ENCODE results near the gene KCNC1. TPM values are rescaled to one million over a fixed set of nuclear protein-coding genes. Genes with fewer than 3 reads are reported as not detected.

KCNC1 gene
- total RNA-seq, 2 donors from 2014 or later, result not detected

- H3K27me3 ChIP-seq, result no peaks in the 10 kb centered on the region
- H3K36me3 ChIP-seq, result no peaks in the 10 kb centered on the region
- no peak for TF ChIP-seq CTCF (IDR thresholded peaks at IDR 0.05)
- DNase-seq (ENCODE audit: low spot score), result no peak
- no peaks in the 10 kb centered on the region for H3K4me1 ChIP-seq
- H3K27ac ChIP-seq, result no peak overlapping the region
- H3K9me3 ChIP-seq, result peaks cover 0 to 8% of the 10 kb centered on the region in 2 donors
- H3K4me3 ChIP-seq, result no peak overlapping the region
Observed at GRCh38 chr11:17755891-17756290, 21.3 kb downstream of the KCNC1 start.

GRCh38 chr11:17760102-17761029 lies 25.8 kb downstream of the KCNC1 start:
- peak; percentile 30 to 72 for TF ChIP-seq CTCF (IDR thresholded peaks at IDR 0.05)
- Histone ChIP-seq H3K4me3 (no peak overlapping the region), H3K27ac (no peak overlapping the region), H3K4me1 (no peaks in the 10 kb centered on the region), H3K36me3 (no peaks in the 10 kb centered on the region), H3K9me3 (peaks cover 0 to 8% of the 10 kb centered on the region in 2 donors), H3K27me3 (no peaks in the 10 kb centered on the region)
- no peak for DNase-seq (ENCODE audit: low spot score)

- no peak for DNase-seq (ENCODE audit: low spot score)
- H3K27ac ChIP-seq, result no peak overlapping the region
- no peak for TF ChIP-seq CTCF (IDR thresholded peaks at IDR 0.05)
- no peaks in the 10 kb centered on the region for H3K27me3 ChIP-seq
- H3K9me3 ChIP-seq, result peaks cover 0 to 8% of the 10 kb centered on the region in 2 donors
- H3K36me3 ChIP-seq, result no peaks in the 10 kb centered on the region
- no peaks in the 10 kb centered on the region for H3K4me1 ChIP-seq
- no peak overlapping the region for H3K4me3 ChIP-seq
Observed at GRCh38 chr11:17762309-17762974, 27.9 kb downstream of the KCNC1 start.

GRCh38 chr11:17763244-17763643 lies 28.7 kb downstream of the KCNC1 start:
- no peak for DNase-seq (ENCODE audit: low spot score)

GRCh38 chr11:17763703-17764102 lies 29.1 kb downstream of the KCNC1 start:
- Histone ChIP-seq H3K36me3 (no peaks in the 10 kb centered on the region), H3K4me3 (no peak overlapping the region), H3K27ac (no peak overlapping the region), H3K27me3 (no peaks in the 10 kb centered on the region), H3K4me1 (no peaks in the 10 kb centered on the region), H3K9me3 (peaks cover 0 to 3% of the 10 kb centered on the region in 2 donors)
- no peak for TF ChIP-seq CTCF (IDR thresholded peaks at IDR 0.05)
- DNase-seq (ENCODE audit: low spot score), result no peak

More at GRCh38 chr11:17763244-17763643, 28.7 kb downstream of the KCNC1 start:
- no peak overlapping the region for H3K4me3 ChIP-seq
- H3K9me3 ChIP-seq, result peaks cover 0 to 8% of the 10 kb centered on the region in 2 donors
- no peak overlapping the region for H3K27ac ChIP-seq
- no peaks in the 10 kb centered on the region for H3K27me3 ChIP-seq
- no peaks in the 10 kb centered on the region for H3K4me1 ChIP-seq
- no peak for TF ChIP-seq CTCF (IDR thresholded peaks at IDR 0.05)
- no peaks in the 10 kb centered on the region for H3K36me3 ChIP-seq
